ENCODE data around the gene GOLGA6L10. TPM values are rescaled to one million over a fixed set of nuclear protein-coding genes. Genes with fewer than 3 reads are reported as not detected.

Gene GOLGA6L10
- total RNA-seq, 4 donors from 2014 or later: under 0.01 to 6.2 (median 1.5) TPM

- intact Hi-C loops (cut with DNase I; ENCODE audit: low total_unique reads): no loop called here
- DNase-seq: no peak
Observed at GRCh38 chr15:82306791-82307713, 42.2 kb downstream of the GOLGA6L10 start.

GRCh38 chr15:82305621-82306048 is 43.6 kb downstream of the GOLGA6L10 start:
- intact Hi-C loops (cut with DNase I; ENCODE audit: low total_unique reads): no loop called here
- no peak for DNase-seq
- no peaks in the 10 kb centered on the region for H3K4me1 ChIP-seq
- no peak overlapping the region for H3K4me3 ChIP-seq
- H3K27ac ChIP-seq: no peak overlapping the region
- H3K36me3 ChIP-seq: no peaks in the 10 kb centered on the region
- no peaks in the 10 kb centered on the region for H3K9me3 ChIP-seq
- TF ChIP-seq, protein P1, sequence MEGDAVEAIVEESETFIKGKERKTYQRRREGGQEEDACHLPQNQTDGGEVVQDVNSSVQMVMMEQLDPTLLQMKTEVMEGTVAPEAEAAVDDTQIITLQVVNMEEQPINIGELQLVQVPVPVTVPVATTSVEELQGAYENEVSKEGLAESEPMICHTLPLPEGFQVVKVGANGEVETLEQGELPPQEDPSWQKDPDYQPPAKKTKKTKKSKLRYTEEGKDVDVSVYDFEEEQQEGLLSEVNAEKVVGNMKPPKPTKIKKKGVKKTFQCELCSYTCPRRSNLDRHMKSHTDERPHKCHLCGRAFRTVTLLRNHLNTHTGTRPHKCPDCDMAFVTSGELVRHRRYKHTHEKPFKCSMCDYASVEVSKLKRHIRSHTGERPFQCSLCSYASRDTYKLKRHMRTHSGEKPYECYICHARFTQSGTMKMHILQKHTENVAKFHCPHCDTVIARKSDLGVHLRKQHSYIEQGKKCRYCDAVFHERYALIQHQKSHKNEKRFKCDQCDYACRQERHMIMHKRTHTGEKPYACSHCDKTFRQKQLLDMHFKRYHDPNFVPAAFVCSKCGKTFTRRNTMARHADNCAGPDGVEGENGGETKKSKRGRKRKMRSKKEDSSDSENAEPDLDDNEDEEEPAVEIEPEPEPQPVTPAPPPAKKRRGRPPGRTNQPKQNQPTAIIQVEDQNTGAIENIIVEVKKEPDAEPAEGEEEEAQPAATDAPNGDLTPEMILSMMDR (IDR thresholded peaks at IDR 0.05): no peak
- no peak for TF ChIP-seq POLR2A (IDR thresholded peaks at IDR 0.05)
- no peaks in the 10 kb centered on the region for H3K27me3 ChIP-seq

More at GRCh38 chr15:82306791-82307713, 42.2 kb downstream of the GOLGA6L10 start:
- Histone ChIP-seq H3K27ac (no peak overlapping the region), H3K27me3 (no peaks in the 10 kb centered on the region), H3K36me3 (no peaks in the 10 kb centered on the region), H3K4me3 (no peak overlapping the region), H3K4me1 (no peaks in the 10 kb centered on the region), H3K9me3 (no peaks in the 10 kb centered on the region)
- TF ChIP-seq POLR2A (IDR thresholded peaks at IDR 0.05): no peak
- TF ChIP-seq, protein P1 (IDR thresholded peaks at IDR 0.05): no peak

DNA sequence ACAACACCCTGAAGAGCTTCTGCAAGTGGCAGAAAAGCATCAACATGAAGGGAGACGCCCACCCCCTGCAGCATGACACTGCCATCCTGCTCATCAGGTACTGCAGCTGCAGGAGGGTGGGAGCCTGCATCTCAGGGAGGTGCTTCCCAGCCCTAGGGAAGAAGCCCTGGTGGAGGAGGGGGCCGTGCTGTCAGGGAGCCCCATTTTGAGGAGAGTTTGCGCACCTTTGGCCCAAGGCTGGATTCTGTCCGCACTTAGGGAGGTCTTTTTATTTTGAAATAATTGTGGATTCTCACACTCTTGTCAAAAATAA is 44.5 kb downstream of the GOLGA6L10 start:
- no peak for TF ChIP-seq POLR2A (IDR thresholded peaks at IDR 0.05)
- TF ChIP-seq, protein P1 (IDR thresholded peaks at IDR 0.05): no peak
- Histone ChIP-seq H3K4me1 (no peaks in the 10 kb centered on the region), H3K9me3 (no peaks in the 10 kb centered on the region), H3K4me3 (no peak overlapping the region), H3K36me3 (no peaks in the 10 kb centered on the region), H3K27ac (no peak overlapping the region), H3K27me3 (no peaks in the 10 kb centered on the region)
- intact Hi-C loops (cut with DNase I; ENCODE audit: low total_unique reads): no loop called here
- no peak for DNase-seq

GRCh38 chr15:82303956-82304777 is 45.1 kb downstream of the GOLGA6L10 start:
- Histone ChIP-seq H3K36me3 (no peaks in the 10 kb centered on the region), H3K27ac (no peak overlapping the region), H3K4me1 (no peaks in the 10 kb centered on the region), H3K27me3 (no peaks in the 10 kb centered on the region), H3K9me3 (no peaks in the 10 kb centered on the region), H3K4me3 (no peak overlapping the region)
- TF ChIP-seq, protein P1 (IDR thresholded peaks at IDR 0.05): no peak
- no peak for TF ChIP-seq POLR2A (IDR thresholded peaks at IDR 0.05)
- intact Hi-C loops (cut with DNase I; ENCODE audit: low total_unique reads): no loop called here
- no peak for DNase-seq

All from uterus (tissue), 4 donors.